Thyroid gland (tissue), 4 donors: Measurements from ENCODE around the gene QSOX2. TPM values are rescaled to one million over a fixed set of nuclear protein-coding genes. Genes with fewer than 3 reads are reported as not detected.

ENCODE experiments used
- DNase-seq, 2 donors: peaks; one replicate each; pipeline ENCODE4 v3.0.0-alpha.2; 2019
- H3K27ac ChIP-seq, 3 donors: fragments of 200-600 bp; sonication (generic); 1 replicate in 2 of 3; 2 replicates in 1 of 3; pipeline ENCODE4 v1.5.1; 2016 to 2019; ENCODE audit warnings: mild to moderate bottlenecking in 1 of 3, moderate library complexity in 1 of 3
- H3K27me3 ChIP-seq: fragments of 200-600 bp; sonication (generic); one replicate; pipeline ENCODE4 v1.5.1; 2019
- H3K36me3 ChIP-seq, 2 donors: fragments of 200-600 bp; sonication (generic); one replicate each; pipeline ENCODE4 v1.5.1; 2016 to 2019
- H3K4me1 ChIP-seq, 2 donors: fragments of 200-600 bp; sonication (generic); one replicate each; pipeline ENCODE4 v1.5.1; 2017 to 2019
- H3K4me3 ChIP-seq, 3 donors: fragments of 200-600 bp; sonication (generic); replicated peaks in 1 of 3; 1 replicate in 2 of 3; 2 replicates in 1 of 3; pipeline ENCODE4 v1.5.1; 2016; ENCODE audit warnings: mild to moderate bottlenecking in 1 of 3
- H3K9me3 ChIP-seq: fragments of 200-600 bp; sonication (generic); one replicate; pipeline ENCODE4 v1.5.1; 2017
- CTCF ChIP-seq, 6 experiments: fragments of 200-600 bp in 3 of 6; fragments of 450-650 bp in 3 of 6; sonication (generic) in 3 of 6; IDR thresholded peaks; one replicate each; pipeline ENCODE4 v1.5.1; 2016 to 2019; ENCODE audit warnings: antibody characterized with exemption in 6 of 6, mild to moderate bottlenecking in 2 of 6, inconsistent platforms in 1 of 6, moderate library complexity in 1 of 6
- POLR2A ChIP-seq, 2 donors: fragments of 450-650 bp; IDR thresholded peaks; one replicate each; pipeline ENCODE4 v1.6.1; 2017; ENCODE audit warnings: antibody characterized with exemption in 2 of 2, mild to moderate bottlenecking in 2 of 2, moderate library complexity in 1 of 2
- WGBS, 2 donors: methylation state at CpG; one replicate each; pipeline ENCODE4 v1.1.5; 2017; 5-methylcytosine and 5-hydroxymethylcytosine counted together
- intact Hi-C: fragments of 100-400 bp; cut with DNase I; formaldehyde crosslinking; loops from one replicate; pipeline ENCODE4 v1.15.1; 2023
- total RNA-seq, 4 donors: library from RNA; depleted of rRNA; stranded (reverse); fragments of >200 nt; gene quantifications; one replicate each; pipeline ENCODE4 v1.2.3, GENCODE V29; 2016

Gene QSOX2
- total RNA-seq, 4 donors from 2014 or later, result 8.9 to 19.1 (median 11.2) TPM

- Histone ChIP-seq H3K9me3 (no peaks in the 10 kb centered on the region), H3K27ac (no peak overlapping the region), H3K4me3 (no peak overlapping the region), H3K27me3 (no peaks in the 10 kb centered on the region), H3K36me3 (peaks cover 0 to 7% of the 10 kb centered on the region in 2 donors), H3K4me1 (no peaks in the 10 kb centered on the region)
- no peak for TF ChIP-seq POLR2A (IDR thresholded peaks at IDR 0.05)
- peak in 5 of 6 experiments; percentile 38 to 73 (median 54) for TF ChIP-seq CTCF (IDR thresholded peaks at IDR 0.05)
- 73 to 74% methylated on average over 22 to 30 of the region's 30 CpGs for WGBS, 2 donors
- peak; percentile 52 to 55 for DNase-seq
- intact Hi-C loops, result no loop called here
These were observed 19.6 kb downstream of the QSOX2 start for GRCh38 chr9:136225748-136226679.

- Histone ChIP-seq H3K27me3 (no peaks in the 10 kb centered on the region), H3K27ac (no peak overlapping the region), H3K4me3 (no peak overlapping the region), H3K9me3 (no peaks in the 10 kb centered on the region), H3K4me1 (no peaks in the 10 kb centered on the region), H3K36me3 (peaks cover 0 to 7% of the 10 kb centered on the region in 2 donors)
- TF ChIP-seq CTCF (IDR thresholded peaks at IDR 0.05), result no peak
- TF ChIP-seq POLR2A (IDR thresholded peaks at IDR 0.05), result no peak
- intact Hi-C loops, result no loop called here
- WGBS, 2 donors, result 83 to 86% methylated on average over 19 of the region's 19 CpGs
- DNase-seq, result no peak
These were observed 20.3 kb downstream of the QSOX2 start for GRCh38 chr9:136225366-136225747.

- H3K27me3 ChIP-seq, result no peaks in the 10 kb centered on the region
- H3K27ac ChIP-seq, result no peak overlapping the region
- no peak for DNase-seq
- H3K36me3 ChIP-seq, result peaks cover 0 to 7% of the 10 kb centered on the region in 2 donors
- H3K4me3 ChIP-seq, result no peak overlapping the region
- H3K4me1 ChIP-seq, result no peaks in the 10 kb centered on the region
- 92 to 93% methylated on average over 25 to 27 of the region's 30 CpGs for whole genome bisulfite sequencing, 2 donors
- TF ChIP-seq CTCF (IDR thresholded peaks at IDR 0.05) (no peak), POLR2A (IDR thresholded peaks at IDR 0.05) (no peak)
- intact Hi-C loops, result no loop called here
- H3K9me3 ChIP-seq, result no peaks in the 10 kb centered on the region
These were observed 21.6 kb downstream of the QSOX2 start for GRCh38 chr9:136223871-136224640.

- no peak for DNase-seq
- Histone ChIP-seq H3K27ac (no peak overlapping the region), H3K4me3 (no peak overlapping the region), H3K27me3 (no peaks in the 10 kb centered on the region), H3K36me3 (peaks cover 5 to 18% of the 10 kb centered on the region in 2 donors), H3K4me1 (no peaks in the 10 kb centered on the region), H3K9me3 (no peaks in the 10 kb centered on the region)
- TF ChIP-seq POLR2A (IDR thresholded peaks at IDR 0.05) (no peak), CTCF (IDR thresholded peaks at IDR 0.05) (no peak)
- WGBS, 2 donors, result 94 to 98% methylated on average over 13 of the region's 13 CpGs
- intact Hi-C loops, result no loop called here
These were observed 22.7 kb downstream of the QSOX2 start for GRCh38 chr9:136222906-136223285.
